SK-N-SH treated with all-trans-retinoic acid at 6 μM for 48 hours (cell line): Measurements from ENCODE around the gene SLC43A3.

Experiments
- SNAI2 ChIP-seq: fragments of 250-450 bp; sonication (Bioruptor Pico); IDR thresholded peaks from 2 replicates; pipeline ENCODE4 v1.5.0; 2020; ENCODE audit warnings: mild to moderate bottlenecking, moderate library complexity
- TOX ChIP-seq: fragments of 250-450 bp; sonication (Bioruptor Pico); IDR thresholded peaks from 2 replicates; pipeline ENCODE4 v1.8.0; 2021; ENCODE audit warnings: mild to moderate bottlenecking, moderate library complexity, borderline replicate concordance
- ZNF565 ChIP-seq: fragments of 450-650 bp; formaldehyde crosslinking; conservative IDR thresholded peaks from 2 replicates; pipeline ENCODE4 v1.5.0; 2020; ENCODE audit warnings: low read depth, mild to moderate bottlenecking, moderate library complexity
- ZNF8 ChIP-seq: fragments of 450-650 bp; formaldehyde crosslinking; IDR thresholded peaks from 2 replicates; pipeline ENCODE4 v1.5.0; 2020; ENCODE audit warnings: mild to moderate bottlenecking, moderate library complexity
- TF ChIP-seq, protein P1 (sequence below): fragments of 250-450 bp; sonication (Bioruptor Pico); IDR thresholded peaks from 2 replicates; pipeline ENCODE4 v1.8.0; 2021; ENCODE audit warnings: low read depth, mild to moderate bottlenecking, moderate library complexity, borderline replicate concordance

DNA sequence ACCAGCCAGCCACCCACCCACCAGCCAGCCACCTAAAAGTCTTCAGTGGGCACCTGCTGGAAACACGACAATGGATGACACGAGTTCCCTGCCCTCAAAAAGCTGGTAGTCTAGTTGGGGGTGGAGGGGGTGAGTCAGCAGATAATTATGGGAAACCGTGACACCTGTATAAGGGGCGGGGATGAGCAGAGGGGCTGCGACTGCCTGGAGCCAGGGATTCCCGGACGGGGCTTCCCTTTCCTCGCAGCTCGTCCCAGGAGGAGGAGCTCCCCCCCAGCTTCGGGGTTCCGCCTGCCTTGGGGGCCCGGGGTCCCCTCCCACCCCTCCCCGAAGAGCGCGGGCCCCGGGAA is 31.1 kb upstream of the SLC43A3 start:
- TF ChIP-seq ZNF565 (no peak), SNAI2 (CRISPR knock-in tag) (no peak), ZNF8 (CRISPR knock-in tag) (no peak), TOX (no peak)
- TF ChIP-seq, protein P1, sequence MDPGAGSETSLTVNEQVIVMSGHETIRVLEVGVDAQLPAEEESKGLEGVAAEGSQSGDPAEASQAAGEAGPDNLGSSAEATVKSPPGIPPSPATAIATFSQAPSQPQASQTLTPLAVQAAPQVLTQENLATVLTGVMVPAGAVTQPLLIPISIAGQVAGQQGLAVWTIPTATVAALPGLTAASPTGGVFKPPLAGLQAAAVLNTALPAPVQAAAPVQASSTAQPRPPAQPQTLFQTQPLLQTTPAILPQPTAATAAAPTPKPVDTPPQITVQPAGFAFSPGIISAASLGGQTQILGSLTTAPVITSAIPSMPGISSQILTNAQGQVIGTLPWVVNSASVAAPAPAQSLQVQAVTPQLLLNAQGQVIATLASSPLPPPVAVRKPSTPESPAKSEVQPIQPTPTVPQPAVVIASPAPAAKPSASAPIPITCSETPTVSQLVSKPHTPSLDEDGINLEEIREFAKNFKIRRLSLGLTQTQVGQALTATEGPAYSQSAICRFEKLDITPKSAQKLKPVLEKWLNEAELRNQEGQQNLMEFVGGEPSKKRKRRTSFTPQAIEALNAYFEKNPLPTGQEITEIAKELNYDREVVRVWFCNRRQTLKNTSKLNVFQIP (CRISPR knock-in tag), result no peak
